ENCODE data around the gene CNGB1. TPM values are rescaled to one million over a fixed set of nuclear protein-coding genes. Genes with fewer than 3 reads are reported as not detected.

Gene CNGB1
- total and polyA plus RNA-seq, 2 donors from 2014 or later: not detected

DNA sequence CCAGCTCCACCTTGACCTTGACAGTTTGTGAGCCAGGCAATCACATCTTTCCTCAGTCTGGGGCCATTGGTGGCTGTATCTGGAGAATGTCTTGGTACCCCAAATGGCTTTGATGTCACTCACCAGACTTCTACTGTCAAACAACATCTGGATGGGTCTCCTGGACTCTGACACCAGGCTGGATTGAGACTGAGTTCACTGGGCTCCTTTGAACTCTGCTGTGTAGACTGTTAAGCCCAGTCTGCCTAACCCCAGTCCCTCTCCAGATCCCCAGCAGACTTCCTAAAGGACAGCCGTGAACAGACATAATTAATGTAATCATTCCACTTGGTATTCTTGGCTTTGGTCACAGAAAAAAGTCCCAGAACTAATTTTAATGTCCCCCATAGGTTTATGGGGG lies 84.5 kb downstream of the CNGB1 start:
- H3K4me1 ChIP-seq (ENCODE audit: control insufficient read depth in 2 of 3, insufficient read depth in 2 of 3, low read depth in 1 of 3, low read length in 3 of 3): no peaks in the 10 kb centered on the region
- H3K27ac ChIP-seq (ENCODE audit: low read depth in 2 of 2, low read length in 2 of 2): no peak overlapping the region
- H3K4me3 ChIP-seq (ENCODE audit: low read length in 3 of 3): no peak overlapping the region
- DNase-seq: no peak
- peaks cover 8% of the 10 kb centered on the region for H3K27me3 ChIP-seq (ENCODE audit: control insufficient read depth, insufficient read depth, low read length)
- intact Hi-C loops (cut with DNase I): no loop called here
- H3K36me3 ChIP-seq (ENCODE audit: control insufficient read depth in 2 of 3, insufficient read depth in 3 of 3, low read length in 3 of 3): no peaks in the 10 kb centered on the region
- H3K9ac ChIP-seq (ENCODE audit: low read length in 3 of 3): no peak overlapping the region
- TF ChIP-seq, protein P1, sequence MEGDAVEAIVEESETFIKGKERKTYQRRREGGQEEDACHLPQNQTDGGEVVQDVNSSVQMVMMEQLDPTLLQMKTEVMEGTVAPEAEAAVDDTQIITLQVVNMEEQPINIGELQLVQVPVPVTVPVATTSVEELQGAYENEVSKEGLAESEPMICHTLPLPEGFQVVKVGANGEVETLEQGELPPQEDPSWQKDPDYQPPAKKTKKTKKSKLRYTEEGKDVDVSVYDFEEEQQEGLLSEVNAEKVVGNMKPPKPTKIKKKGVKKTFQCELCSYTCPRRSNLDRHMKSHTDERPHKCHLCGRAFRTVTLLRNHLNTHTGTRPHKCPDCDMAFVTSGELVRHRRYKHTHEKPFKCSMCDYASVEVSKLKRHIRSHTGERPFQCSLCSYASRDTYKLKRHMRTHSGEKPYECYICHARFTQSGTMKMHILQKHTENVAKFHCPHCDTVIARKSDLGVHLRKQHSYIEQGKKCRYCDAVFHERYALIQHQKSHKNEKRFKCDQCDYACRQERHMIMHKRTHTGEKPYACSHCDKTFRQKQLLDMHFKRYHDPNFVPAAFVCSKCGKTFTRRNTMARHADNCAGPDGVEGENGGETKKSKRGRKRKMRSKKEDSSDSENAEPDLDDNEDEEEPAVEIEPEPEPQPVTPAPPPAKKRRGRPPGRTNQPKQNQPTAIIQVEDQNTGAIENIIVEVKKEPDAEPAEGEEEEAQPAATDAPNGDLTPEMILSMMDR (IDR thresholded peaks at IDR 0.05; ENCODE audit: borderline replicate concordance, extremely low read depth, insufficient read depth): no peak
- no peaks in the 10 kb centered on the region for H3K9me3 ChIP-seq (ENCODE audit: control insufficient read depth in 2 of 3, insufficient read depth in 1 of 3, low read length in 3 of 3)
- FAIRE-seq: no peak

DNA sequence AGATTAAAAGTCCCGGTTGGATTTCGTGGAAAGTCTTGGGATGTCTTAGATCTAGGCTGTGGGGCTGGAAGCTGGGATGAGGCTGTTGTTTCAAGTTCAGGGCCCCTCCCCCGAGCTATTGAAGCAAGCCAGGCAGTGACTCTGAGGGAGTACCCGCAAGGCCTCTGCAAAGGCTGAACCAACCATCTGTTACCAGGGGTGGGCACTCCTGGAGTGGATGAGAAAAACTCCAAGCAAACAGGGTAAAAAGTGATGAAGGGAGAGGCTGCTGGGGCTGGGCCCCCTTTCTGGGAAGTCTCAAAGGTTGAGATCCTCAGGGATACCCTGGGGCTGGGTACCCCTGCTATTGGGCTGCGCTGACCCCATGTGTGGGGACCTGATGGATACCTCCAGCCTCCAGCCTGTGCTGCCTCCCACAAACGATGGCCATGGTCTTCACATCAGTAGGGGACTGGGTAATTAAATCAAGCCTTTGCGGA lies 86.2 kb downstream of the CNGB1 start:
- DNase-seq (peak in 4 of 5 donors; percentile 64 to 85 (median 70)), FAIRE-seq (no peak)

DNA sequence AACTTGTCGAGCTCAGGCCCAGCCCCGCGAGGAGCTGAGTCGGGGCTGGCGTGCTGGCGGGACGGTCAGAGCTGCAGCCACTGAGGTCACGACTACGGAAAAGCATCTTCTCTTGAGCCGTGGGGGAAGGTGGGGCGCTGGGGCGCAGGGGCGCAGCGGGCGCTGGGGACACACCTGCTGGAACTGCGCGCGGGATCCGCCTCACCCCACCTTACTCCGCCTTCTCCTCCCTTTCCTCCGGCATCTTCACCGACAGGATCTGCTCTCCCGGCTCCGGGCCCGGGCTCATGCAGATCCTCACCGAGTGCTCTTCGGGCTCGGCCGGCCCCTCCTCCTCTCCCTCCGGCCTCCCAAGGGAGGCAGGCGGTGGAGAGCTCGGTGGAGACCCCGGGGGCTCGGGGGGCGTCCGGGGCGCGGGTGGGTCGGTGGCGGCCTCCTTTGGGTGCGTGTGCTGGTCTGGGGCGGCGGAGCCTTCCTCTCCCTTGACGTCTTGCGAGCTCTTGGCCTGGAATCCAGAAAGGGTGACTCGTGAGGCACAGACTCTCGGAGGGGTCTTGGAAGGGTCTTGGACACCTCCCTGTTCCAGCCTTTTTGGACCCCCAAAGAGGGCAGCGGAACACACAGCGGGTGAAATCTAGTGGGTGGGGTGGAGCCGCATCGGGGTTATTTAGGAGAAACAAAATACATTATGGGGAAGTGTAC lies 86.8 kb downstream of the CNGB1 start:
- no peak for DNase-seq
- Histone ChIP-seq H3K9me3 (ENCODE audit: control insufficient read depth in 2 of 3, insufficient read depth in 1 of 3, low read length in 3 of 3) (no peaks in the 10 kb centered on the region), H3K27ac (ENCODE audit: low read depth in 2 of 2, low read length in 2 of 2) (no peak overlapping the region), H3K9ac (ENCODE audit: low read length in 3 of 3) (no peak overlapping the region), H3K27me3 (ENCODE audit: control insufficient read depth, insufficient read depth, low read length) (peaks cover 8% of the 10 kb centered on the region), H3K36me3 (ENCODE audit: control insufficient read depth in 2 of 3, insufficient read depth in 3 of 3, low read length in 3 of 3) (no peaks in the 10 kb centered on the region), H3K4me3 (ENCODE audit: low read length in 3 of 3) (no peak overlapping the region), H3K4me1 (ENCODE audit: control insufficient read depth in 2 of 3, insufficient read depth in 2 of 3, low read depth in 1 of 3, low read length in 3 of 3) (no peaks in the 10 kb centered on the region)
- TF ChIP-seq, protein P1 (IDR thresholded peaks at IDR 0.05; ENCODE audit: borderline replicate concordance, extremely low read depth, insufficient read depth): no peak
- intact Hi-C loops (cut with DNase I): no loop called here
- FAIRE-seq: no peak

More for the DNA sequence above, 86.2 kb downstream of the CNGB1 start:
- Histone ChIP-seq H3K9ac (ENCODE audit: low read length in 3 of 3) (no peak overlapping the region), H3K27me3 (ENCODE audit: control insufficient read depth, insufficient read depth, low read length) (peaks cover 8% of the 10 kb centered on the region), H3K36me3 (ENCODE audit: control insufficient read depth in 2 of 3, insufficient read depth in 3 of 3, low read length in 3 of 3) (no peaks in the 10 kb centered on the region), H3K27ac (ENCODE audit: low read depth in 2 of 2, low read length in 2 of 2) (no peak overlapping the region), H3K9me3 (ENCODE audit: control insufficient read depth in 2 of 3, insufficient read depth in 1 of 3, low read length in 3 of 3) (no peaks in the 10 kb centered on the region), H3K4me1 (ENCODE audit: control insufficient read depth in 2 of 3, insufficient read depth in 2 of 3, low read depth in 1 of 3, low read length in 3 of 3) (no peaks in the 10 kb centered on the region), H3K4me3 (ENCODE audit: low read length in 3 of 3) (no peak overlapping the region)
- TF ChIP-seq, protein P1 (IDR thresholded peaks at IDR 0.05; ENCODE audit: borderline replicate concordance, extremely low read depth, insufficient read depth): no peak
- intact Hi-C loops (cut with DNase I): no loop called here
